HG03520 (cell line): ENCODE results near the gene FERMT3.

Experiments used
- ATAC-seq: cut with Tn5 transposase; IDR thresholded peaks from one replicate; pipeline ENCODE4 v1.9.1; 2021; ENCODE audit warnings: mild to moderate bottlenecking, moderate library complexity; ENCODE audit not compliant: unreplicated experiment

FERMT3 gene

GRCh38 chr11:64185693-64186491 lies 20.6 kb upstream of the FERMT3 start, which contains the start of gene STIP1:
Gene STIP1 (plus strand): TSS chr11:64186171. CDS start chr11:64186262, 91 bp downstream.
- ATAC-seq, result peak; percentile 88

DNA sequence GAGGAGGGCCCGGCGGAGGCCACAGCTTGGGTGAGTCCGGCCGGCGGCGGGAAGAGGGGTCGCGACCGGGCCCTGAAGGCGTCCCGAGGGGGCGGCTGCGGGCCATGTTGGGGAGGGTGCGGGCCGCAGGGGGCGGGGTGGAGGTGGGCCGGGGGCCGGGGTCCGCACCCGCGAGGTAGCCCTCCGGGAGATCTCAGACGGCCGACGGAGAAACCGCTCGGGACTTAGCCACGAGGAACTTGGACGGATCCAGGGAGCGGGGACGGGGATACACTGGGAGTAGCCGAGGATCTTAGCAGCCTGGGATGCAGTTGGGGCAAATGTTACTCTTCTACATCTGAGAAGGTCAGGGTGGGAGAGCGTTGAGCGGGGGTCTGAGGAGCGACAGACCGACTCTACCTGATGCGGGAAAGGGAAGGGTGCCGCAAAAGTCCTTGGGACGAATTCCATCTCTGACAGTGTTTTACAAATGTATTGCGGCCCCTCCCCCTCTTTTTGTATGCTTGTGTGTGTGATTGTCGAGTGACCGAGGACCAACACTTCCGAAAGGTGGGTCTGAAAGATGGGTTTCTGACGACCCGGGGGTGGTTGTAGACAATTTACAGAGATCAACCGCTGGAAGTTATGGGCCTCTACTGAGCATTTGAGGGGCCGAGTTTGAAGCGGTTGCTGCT lies 19.9 kb upstream of the FERMT3 start:
- no peak for ATAC-seq

DNA sequence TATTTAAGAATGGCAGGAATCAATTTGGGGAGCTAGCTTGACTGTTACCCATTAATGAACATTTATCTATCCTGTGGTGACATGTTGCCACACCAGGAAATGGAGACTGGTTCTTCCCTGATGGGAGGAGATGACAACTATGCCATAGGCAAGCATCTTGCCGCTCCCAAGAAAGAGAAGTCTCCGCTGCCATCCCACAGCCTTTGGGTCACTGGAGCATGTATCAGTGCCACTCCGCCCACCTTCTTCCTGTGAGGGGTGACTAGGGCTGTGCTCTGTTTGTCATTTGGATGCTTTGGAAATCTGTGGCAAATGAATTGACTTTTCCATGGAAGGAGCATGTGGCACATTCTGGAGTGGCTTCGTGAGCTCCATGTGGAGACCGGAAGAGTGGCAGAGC lies 14.1 kb upstream of the FERMT3 start:
- ATAC-seq, result no peak

GRCh38 chr11:64196626-64197025 lies 9.9 kb upstream of the FERMT3 start:
- ATAC-seq, result no peak

- no peak for ATAC-seq
Measured at GRCh38 chr11:64198511-64198910, 8.0 kb upstream of the FERMT3 start.

GRCh38 chr11:64201543-64201942 lies 5.0 kb upstream of the FERMT3 start:
- no peak for ATAC-seq

GRCh38 chr11:64202992-64203391 lies 3.5 kb upstream of the FERMT3 start:
- ATAC-seq, result no peak

DNA sequence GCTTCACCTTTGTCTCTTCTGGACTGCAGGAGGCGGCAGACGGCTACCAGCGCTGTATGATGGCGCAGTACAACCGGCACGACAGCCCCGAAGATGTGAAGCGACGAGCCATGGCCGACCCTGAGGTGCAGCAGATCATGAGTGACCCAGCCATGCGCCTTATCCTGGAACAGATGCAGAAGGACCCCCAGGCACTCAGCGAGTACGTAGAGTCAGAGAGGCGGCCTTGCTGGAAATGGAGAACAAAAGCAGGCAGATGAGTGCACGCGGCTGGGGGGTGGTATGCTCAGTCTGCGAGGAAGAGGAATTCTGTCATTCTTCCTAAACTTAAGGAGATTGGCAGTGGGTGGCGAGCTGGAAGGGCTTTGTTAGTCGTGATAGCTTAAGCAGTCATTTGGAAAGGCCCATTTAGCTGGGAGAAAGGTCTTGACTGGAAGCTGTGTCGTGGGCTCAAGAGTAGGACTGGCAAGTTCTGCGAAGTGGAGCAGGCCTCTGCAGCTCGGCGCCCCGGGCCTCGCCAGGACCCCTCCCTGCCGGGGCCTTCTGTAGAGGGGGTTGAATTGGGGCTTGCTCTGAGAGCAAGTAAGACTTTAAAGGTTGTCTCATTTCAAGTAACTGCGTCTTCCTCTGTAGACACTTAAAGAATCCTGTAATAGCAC lies 3.0 kb upstream of the FERMT3 start:
- ATAC-seq, result no peak

- ATAC-seq, result no peak
Measured at GRCh38 chr11:64204080-64204440, 2.5 kb upstream of the FERMT3 start.

- no peak for ATAC-seq
Measured at GRCh38 chr11:64204464-64204989, 2.0 kb upstream of the FERMT3 start.

GRCh38 chr11:64207256-64208085 lies 950 bp downstream of the FERMT3 start:
- ATAC-seq, result peak; percentile 45

DNA sequence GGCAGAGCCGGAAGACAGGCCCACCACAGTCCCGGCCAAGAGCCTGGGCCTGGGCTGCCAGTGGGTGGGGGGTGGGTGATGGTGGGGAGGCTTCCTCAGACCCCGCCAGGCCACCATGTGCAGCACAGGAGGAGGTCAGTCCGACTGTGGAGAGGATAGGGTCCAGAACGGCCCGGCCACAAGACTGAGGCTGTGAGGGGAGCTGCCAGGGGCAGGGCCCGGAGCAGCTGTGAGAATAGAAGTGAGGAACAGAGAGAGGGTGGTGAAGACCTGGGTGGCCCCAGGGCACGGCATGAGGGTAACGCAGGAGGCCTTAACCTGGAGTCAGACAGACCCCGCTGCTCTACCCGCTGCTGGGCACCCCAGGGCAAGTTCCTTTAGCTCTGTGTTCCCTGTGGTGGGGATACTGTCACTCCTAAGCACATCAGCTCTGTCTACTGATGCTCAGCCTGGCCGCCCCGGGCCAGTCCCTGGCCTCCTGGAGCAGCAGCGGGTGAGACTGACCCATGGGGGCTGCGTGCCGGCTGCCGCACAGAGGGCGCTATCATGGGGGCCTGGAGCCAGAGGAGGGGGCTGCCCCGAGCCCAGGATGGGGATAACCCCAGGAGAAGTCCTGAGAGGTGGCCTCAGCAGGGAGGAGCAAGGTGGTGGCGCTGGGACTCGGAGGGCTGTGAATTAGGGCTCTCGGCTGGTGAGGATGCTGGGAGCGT lies 1.7 kb downstream of the FERMT3 start:
- no peak for ATAC-seq

DNA sequence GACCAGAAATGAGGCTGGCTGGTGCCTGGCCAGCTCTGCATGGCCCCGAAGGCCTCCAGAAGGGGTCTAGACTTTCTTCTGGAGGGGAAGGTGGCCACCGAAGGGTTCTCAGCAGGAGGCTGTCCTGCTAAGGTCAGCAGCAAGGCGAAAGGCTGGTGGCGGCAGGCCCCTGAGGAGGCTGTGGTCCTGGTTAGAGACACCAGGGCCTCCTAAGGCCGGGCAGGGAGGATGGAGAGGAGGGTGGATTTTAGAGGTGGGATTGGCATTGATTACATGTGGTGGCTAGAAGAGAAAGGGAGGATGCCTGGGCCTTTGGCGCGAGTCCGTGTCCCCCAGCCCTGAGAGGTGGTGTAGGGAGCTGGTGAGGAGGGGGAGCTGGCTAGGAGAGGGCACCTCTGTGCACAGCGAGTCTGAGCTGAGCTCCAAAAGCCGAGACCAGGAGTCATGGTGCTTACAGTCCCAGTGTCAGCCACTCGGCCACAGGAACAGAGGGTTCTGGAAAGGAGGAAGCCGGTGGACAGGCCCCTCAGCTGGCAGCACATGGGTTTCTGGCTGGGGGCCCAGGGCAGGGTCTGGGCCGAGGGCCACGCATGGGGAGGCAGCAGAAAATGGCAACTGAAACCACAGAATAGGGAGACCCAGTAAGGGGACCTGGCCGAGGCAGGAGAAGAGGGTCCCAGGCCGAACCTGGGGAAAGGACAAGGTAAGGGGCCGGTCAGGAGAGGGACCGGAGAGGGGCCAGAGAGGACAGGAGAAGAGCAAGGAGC lies 2.5 kb downstream of the FERMT3 start:
- no peak for ATAC-seq

GRCh38 chr11:64209563-64209843 lies 3.0 kb downstream of the FERMT3 start:
- ATAC-seq, result no peak

DNA sequence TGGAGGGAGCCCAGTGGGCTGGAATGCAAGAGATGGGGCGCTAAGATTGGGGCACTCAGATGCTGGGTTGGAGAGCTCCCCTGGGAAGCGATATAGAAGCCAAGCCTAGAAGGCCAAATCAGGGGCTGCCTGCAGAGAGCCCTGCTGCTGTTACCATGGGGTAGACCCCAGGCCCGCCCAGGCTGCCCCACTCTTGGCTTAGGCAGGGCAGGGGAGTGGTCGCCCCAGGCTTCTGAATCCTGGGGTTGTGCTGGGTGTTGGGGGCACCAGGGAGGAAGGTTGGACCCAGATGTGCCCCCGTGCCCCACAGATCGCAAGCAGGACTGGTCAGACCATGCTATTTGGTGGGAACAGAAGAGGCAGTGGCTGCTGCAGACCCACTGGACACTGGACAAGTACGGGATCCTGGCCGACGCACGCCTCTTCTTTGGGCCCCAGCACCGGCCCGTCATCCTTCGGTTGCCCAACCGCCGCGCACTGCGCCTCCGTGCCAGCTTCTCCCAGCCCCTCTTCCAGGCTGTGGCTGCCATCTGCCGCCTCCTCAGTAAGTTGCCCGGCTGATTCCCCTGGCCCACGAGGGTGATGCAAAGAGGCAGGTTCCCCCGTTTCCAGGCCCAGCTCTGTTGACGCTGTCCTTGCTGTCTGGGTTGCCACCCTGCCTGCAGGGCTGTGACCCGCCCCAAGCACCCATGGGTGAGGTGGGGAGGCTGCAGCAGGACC lies 3.9 kb downstream of the FERMT3 start:
- ATAC-seq, result no peak

DNA sequence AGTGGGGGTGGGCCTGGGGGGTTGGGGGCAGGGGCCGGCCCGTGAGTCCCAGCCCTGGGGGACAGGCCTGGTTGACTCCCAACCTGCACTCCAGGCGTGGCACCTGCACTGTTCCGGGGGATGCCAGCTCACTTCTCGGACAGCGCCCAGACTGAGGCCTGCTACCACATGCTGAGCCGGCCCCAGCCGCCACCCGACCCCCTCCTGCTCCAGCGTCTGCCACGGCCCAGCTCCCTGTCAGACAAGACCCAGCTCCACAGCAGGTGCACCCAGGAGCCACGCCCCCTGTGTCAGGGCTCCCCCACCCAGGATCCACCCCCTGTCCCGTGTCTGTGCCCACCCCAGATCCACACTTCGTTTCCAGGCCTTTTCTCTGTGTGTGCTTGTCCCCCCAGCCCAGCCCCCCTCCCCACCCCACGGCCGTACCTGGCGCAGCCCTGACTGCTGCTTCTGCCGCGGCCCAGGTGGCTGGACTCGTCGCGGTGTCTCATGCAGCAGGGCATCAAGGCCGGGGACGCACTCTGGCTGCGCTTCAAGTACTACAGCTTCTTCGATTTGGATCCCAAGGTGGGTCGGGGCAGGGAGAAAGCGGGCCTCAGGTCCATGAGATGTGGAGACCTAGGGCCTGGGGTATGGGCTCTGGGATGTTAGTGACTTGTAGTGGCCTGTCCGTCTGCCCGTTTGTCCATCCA lies 4.8 kb downstream of the FERMT3 start:
- ATAC-seq, result no peak

- ATAC-seq, result no peak
Measured at GRCh38 chr11:64216879-64217278, 10.4 kb downstream of the FERMT3 start.

GRCh38 chr11:64218628-64219353 lies 12.3 kb downstream of the FERMT3 start:
- ATAC-seq, result no peak
